ENCODE results near the gene P2RY6. TPM values are rescaled to one million over a fixed set of nuclear protein-coding genes. Genes with fewer than 3 reads are reported as not detected.

Gene P2RY6
- total and polyA plus RNA-seq, 3 experiments from 2014 or later: 0.20 to 0.24 TPM; not detected in 1

- no peak overlapping the region for H3K4me3 Mint-ChIP-seq
- POLR2A ChIA-PET: no interaction called here
Measured at GRCh38 chr11:73333640-73334383, 61.7 kb downstream of the P2RY6 start.

GRCh38 chr11:73334384-73335203 lies 62.5 kb downstream of the P2RY6 start:
- H3K36me3 ChIP-seq (ENCODE audit: insufficient read depth, low read length): no peaks in the 10 kb centered on the region
- no peak overlapping the region for H3K27ac ChIP-seq (ENCODE audit: low read depth, low read length)
- ChIA-PET CTCF (interaction anchor here (0.7 to 8.4 kb wide), 21 partner anchors 8 to 330 kb away, joined by 3 to 109 read pairs (median 4); partner anchors contain the start of genes ARHGEF17 and RELT), POLR2A (interaction anchor here (0.7 to 1.8 kb wide), 4 partner anchors 13 to 365 kb away, joined by 3 to 7 read pairs (median 4); partner anchors contain the start of gene ARHGEF17)
- H3K4me3 ChIP-seq (ENCODE audit: low read length): no peak overlapping the region
- Mint-ChIP-seq H3K36me3 (no peaks in the 10 kb centered on the region), H3K27me3 (peaks cover 0 to 6% of the 10 kb centered on the region in 2 donors), H3K4me1 (no peaks in the 10 kb centered on the region), H3K27ac (no peak overlapping the region), H3K4me3 (no peak overlapping the region), H3K9me3 (no peaks in the 10 kb centered on the region)
- DNase-seq: no peak
- H3K9me3 ChIP-seq (ENCODE audit: low read length): no peaks in the 10 kb centered on the region
- H3K4me1 ChIP-seq (ENCODE audit: insufficient read depth, low read length): no peaks in the 10 kb centered on the region
- H3K27me3 ChIP-seq (ENCODE audit: insufficient read depth, low read length, poor library complexity, severe bottlenecking): no peaks in the 10 kb centered on the region

More at GRCh38 chr11:73333640-73334383, 61.7 kb downstream of the P2RY6 start:
- H3K27ac Mint-ChIP-seq: no peak overlapping the region
- H3K27me3 ChIP-seq (ENCODE audit: insufficient read depth, low read length, poor library complexity, severe bottlenecking): no peaks in the 10 kb centered on the region
- H3K4me3 ChIP-seq (ENCODE audit: low read length): no peak overlapping the region
- no peaks in the 10 kb centered on the region for H3K4me1 ChIP-seq (ENCODE audit: insufficient read depth, low read length)
- DNase-seq: no peak
- H3K27ac ChIP-seq (ENCODE audit: low read depth, low read length): no peak overlapping the region
- H3K9me3 Mint-ChIP-seq: no peaks in the 10 kb centered on the region
- H3K36me3 ChIP-seq (ENCODE audit: insufficient read depth, low read length): no peaks in the 10 kb centered on the region
- H3K9me3 ChIP-seq (ENCODE audit: low read length): no peaks in the 10 kb centered on the region
- H3K36me3 Mint-ChIP-seq: no peaks in the 10 kb centered on the region
- peaks cover 0 to 6% of the 10 kb centered on the region in 2 donors for H3K27me3 Mint-ChIP-seq
- CTCF ChIA-PET: interaction anchor here (1.5 to 8.4 kb wide), 2 partner anchors 17 to 26 kb away, joined by 4 to 109 read pairs; partner anchors contain the start of gene ARHGEF17
- H3K4me1 Mint-ChIP-seq: no peaks in the 10 kb centered on the region

GRCh38 chr11:73335204-73335923 lies 63.2 kb downstream of the P2RY6 start:
- H3K36me3 ChIP-seq (ENCODE audit: insufficient read depth, low read length): no peaks in the 10 kb centered on the region
- CTCF ChIA-PET: interaction anchor here (0.7 to 8.4 kb wide), 25 partner anchors 8 to 330 kb away, joined by 3 to 109 read pairs (median 4); partner anchors contain the start of genes ARHGEF17 and RELT
- H3K9me3 ChIP-seq (ENCODE audit: low read length): no peaks in the 10 kb centered on the region
- POLR2A ChIA-PET: interaction anchor here (0.7 to 1.8 kb wide), 4 partner anchors 14 to 364 kb away, joined by 3 to 7 read pairs (median 4); partner anchors contain the start of gene ARHGEF17
- H3K4me1 ChIP-seq (ENCODE audit: insufficient read depth, low read length): no peaks in the 10 kb centered on the region
- no peak overlapping the region for H3K27ac ChIP-seq (ENCODE audit: low read depth, low read length)
- Mint-ChIP-seq H3K4me1 (no peaks in the 10 kb centered on the region), H3K4me3 (no peak overlapping the region), H3K27me3 (peaks cover 0 to 6% of the 10 kb centered on the region in 2 donors), H3K27ac (no peak overlapping the region), H3K36me3 (no peaks in the 10 kb centered on the region), H3K9me3 (no peaks in the 10 kb centered on the region)
- DNase-seq: peak; percentile 62 to 83 (median 72)
- H3K27me3 ChIP-seq (ENCODE audit: insufficient read depth, low read length, poor library complexity, severe bottlenecking): no peaks in the 10 kb centered on the region
- H3K4me3 ChIP-seq (ENCODE audit: low read length): no peak overlapping the region

- Histone ChIP-seq H3K9me3 (ENCODE audit: low read length) (no peaks in the 10 kb centered on the region), H3K27ac (ENCODE audit: low read depth, low read length) (no peak overlapping the region), H3K27me3 (ENCODE audit: insufficient read depth, low read length, poor library complexity, severe bottlenecking) (no peaks in the 10 kb centered on the region), H3K4me1 (ENCODE audit: insufficient read depth, low read length) (no peaks in the 10 kb centered on the region), H3K4me3 (ENCODE audit: low read length) (no peak overlapping the region), H3K36me3 (ENCODE audit: insufficient read depth, low read length) (no peaks in the 10 kb centered on the region)
- DNase-seq: no peak
- peaks cover 0 to 6% of the 10 kb centered on the region in 2 donors for H3K27me3 Mint-ChIP-seq
- H3K27ac Mint-ChIP-seq: no peak overlapping the region
- H3K36me3 Mint-ChIP-seq: no peaks in the 10 kb centered on the region
- no peaks in the 10 kb centered on the region for H3K9me3 Mint-ChIP-seq
- CTCF ChIA-PET: interaction anchor here (0.8 to 8.4 kb wide), 6 partner anchors 10 to 40 kb away, joined by 3 to 109 read pairs (median 6); partner anchors contain the start of gene ARHGEF17
- no peak overlapping the region for H3K4me3 Mint-ChIP-seq
- no peaks in the 10 kb centered on the region for H3K4me1 Mint-ChIP-seq
- POLR2A ChIA-PET: no interaction called here
Measured at GRCh38 chr11:73337846-73338245, 65.7 kb downstream of the P2RY6 start.

- Mint-ChIP-seq H3K36me3 (no peaks in the 10 kb centered on the region), H3K27ac (no peak overlapping the region), H3K4me1 (no peaks in the 10 kb centered on the region), H3K9me3 (no peaks in the 10 kb centered on the region), H3K27me3 (peaks cover 0 to 6% of the 10 kb centered on the region in 2 donors), H3K4me3 (no peak overlapping the region)
- Histone ChIP-seq H3K9me3 (ENCODE audit: low read length) (no peaks in the 10 kb centered on the region), H3K4me3 (ENCODE audit: low read length) (no peak overlapping the region), H3K27ac (ENCODE audit: low read depth, low read length) (no peak overlapping the region), H3K27me3 (ENCODE audit: insufficient read depth, low read length, poor library complexity, severe bottlenecking) (no peaks in the 10 kb centered on the region), H3K4me1 (ENCODE audit: insufficient read depth, low read length) (no peaks in the 10 kb centered on the region), H3K36me3 (ENCODE audit: insufficient read depth, low read length) (no peaks in the 10 kb centered on the region)
- ChIA-PET POLR2A (no interaction called here), CTCF (interaction anchor here (0.8 to 8.4 kb wide), 2 partner anchors 22 to 30 kb away, joined by 3 to 109 read pairs; partner anchors contain the start of gene ARHGEF17)
- no peak for DNase-seq
Measured at GRCh38 chr11:73338279-73338678, 66.1 kb downstream of the P2RY6 start.

- ChIA-PET CTCF (interaction anchor here (8.4 kb wide), 1 partner anchor 32 kb away, joined by 109 read pairs; the partner anchor contains the start of gene ARHGEF17), POLR2A (no interaction called here)
- H3K9me3 ChIP-seq (ENCODE audit: low read length): no peaks in the 10 kb centered on the region
- peak overlapping the region in 1 of 8 donors; percentile 10 for H3K27ac Mint-ChIP-seq
- no peak overlapping the region for H3K27ac ChIP-seq (ENCODE audit: low read depth, low read length)
- no peak for DNase-seq
- no peak overlapping the region for H3K4me3 ChIP-seq (ENCODE audit: low read length)
- H3K27me3 ChIP-seq (ENCODE audit: insufficient read depth, low read length, poor library complexity, severe bottlenecking): no peaks in the 10 kb centered on the region
- no peaks in the 10 kb centered on the region for H3K9me3 Mint-ChIP-seq
- no peaks in the 10 kb centered on the region for H3K36me3 Mint-ChIP-seq
- H3K36me3 ChIP-seq (ENCODE audit: insufficient read depth, low read length): no peaks in the 10 kb centered on the region
- no peaks in the 10 kb centered on the region for H3K4me1 Mint-ChIP-seq
- no peaks in the 10 kb centered on the region for H3K4me1 ChIP-seq (ENCODE audit: insufficient read depth, low read length)
- no peak overlapping the region for H3K4me3 Mint-ChIP-seq
- peaks cover 0 to 6% of the 10 kb centered on the region in 2 donors for H3K27me3 Mint-ChIP-seq
Measured at GRCh38 chr11:73340164-73340563, 68.0 kb downstream of the P2RY6 start.

- Mint-ChIP-seq H3K4me1 (no peaks in the 10 kb centered on the region), H3K36me3 (no peaks in the 10 kb centered on the region), H3K27me3 (peaks cover 0 to 10% of the 10 kb centered on the region in 2 donors), H3K27ac (no peak overlapping the region), H3K9me3 (no peaks in the 10 kb centered on the region), H3K4me3 (no peak overlapping the region)
- Histone ChIP-seq H3K9me3 (ENCODE audit: low read length) (no peaks in the 10 kb centered on the region), H3K27me3 (ENCODE audit: insufficient read depth, low read length, poor library complexity, severe bottlenecking) (no peaks in the 10 kb centered on the region), H3K27ac (ENCODE audit: low read depth, low read length) (no peak overlapping the region), H3K4me3 (ENCODE audit: low read length) (no peak overlapping the region), H3K36me3 (ENCODE audit: insufficient read depth, low read length) (no peaks in the 10 kb centered on the region), H3K4me1 (ENCODE audit: insufficient read depth, low read length) (no peaks in the 10 kb centered on the region)
- DNase-seq: no peak
- ChIA-PET POLR2A (no interaction called here), CTCF (interaction anchor here (2.4 kb wide), 1 partner anchor 9 kb away, joined by 11 read pairs; no protein-coding TSS in a partner anchor)
Measured at GRCh38 chr11:73342633-73343032, 70.5 kb downstream of the P2RY6 start.
